HepG2 (cell line): ENCODE measurements around the gene SEMA4C. TPM values are rescaled to one million over a fixed set of nuclear protein-coding genes. Genes with fewer than 3 reads are reported as not detected.

Experiments
- CBX2 ChIP-seq, 2 experiments: fragments of 200-600 bp in 1 of 2; sonication (generic); formaldehyde crosslinking in 1 of 2; IDR thresholded peaks; 2 replicates each; pipeline versions ENCODE4 v1.7.0 to v1.8.1; 2018 to 2022; ENCODE audit warnings: low read depth in 2 of 2, low read length in 1 of 2, mild to moderate bottlenecking in 1 of 2, missing genetic modification reagents in 1 of 2
- FOXJ3 ChIP-seq: sonication (generic); formaldehyde crosslinking; IDR thresholded peaks from 2 replicates; pipeline ENCODE4 v1.4.0; 2020; ENCODE audit warnings: missing genetic modification reagents, mild to moderate bottlenecking, borderline replicate concordance
- IKZF5 ChIP-seq: IDR thresholded peaks from 2 replicates; pipeline ENCODE4 v1.6.1; 2018; ENCODE audit warnings: missing genetic modification reagents, mild to moderate bottlenecking, missing compliant biosample characterization
- LCORL ChIP-seq, 2 experiments: fragments of 450-650 bp in 1 of 2; sonication (generic) in 1 of 2; formaldehyde crosslinking in 1 of 2; IDR thresholded peaks; 2 replicates each; pipeline versions ENCODE4 v1.5.0 to v1.6.1; 2017 to 2020; ENCODE audit warnings: antibody characterized with exemption in 1 of 2, missing genetic modification reagents in 1 of 2
- NCOA1 ChIP-seq: sonication (generic); formaldehyde crosslinking; IDR thresholded peaks from 2 replicates; pipeline ENCODE4 v1.9.0; 2021; ENCODE audit warnings: missing genetic modification reagents
- NFKB2 ChIP-seq: sonication (generic); formaldehyde crosslinking; IDR thresholded peaks from 2 replicates; pipeline ENCODE4 v1.4.0; 2020; ENCODE audit warnings: missing genetic modification reagents, borderline replicate concordance
- SIN3A ChIP-seq: IDR thresholded peaks from 2 replicates; pipeline ENCODE4 v1.6.1; 2011; ENCODE audit warnings: low read depth, mild to moderate bottlenecking, control low read depth, low read length, borderline replicate concordance
- TAF1 ChIP-seq: sonication (generic); formaldehyde crosslinking; IDR thresholded peaks from 2 replicates; pipeline ENCODE4 v1.4.0; 2020; ENCODE audit warnings: missing genetic modification reagents
- ZNF205 ChIP-seq: IDR thresholded peaks from 2 replicates; pipeline ENCODE4 v1.6.1; 2018; ENCODE audit warnings: missing biosample characterization, missing genetic modification reagents
- ZNF280D ChIP-seq: sonication (generic); formaldehyde crosslinking; IDR thresholded peaks from 2 replicates; pipeline ENCODE4 v1.5.1; 2020; ENCODE audit warnings: mild to moderate bottlenecking, missing genetic modification reagents
- ZNF331 ChIP-seq: sonication (generic); formaldehyde crosslinking; IDR thresholded peaks from 2 replicates; pipeline ENCODE4 v1.4.0; 2020; ENCODE audit warnings: missing genetic modification reagents
- ZNF564 ChIP-seq: sonication (generic); formaldehyde crosslinking; IDR thresholded peaks from 2 replicates; pipeline ENCODE4 v1.8.1; 2023; ENCODE audit warnings: mild to moderate bottlenecking, missing genetic modification reagents
- polyA plus RNA-seq, 8 experiments: library from polyadenylated mRNA; depleted of rRNA in 3 of 8; stranded (reverse) in 7 of 8; unstranded in 1 of 8; fragments of >200 nt; fragmentation: Illumina TruSeq in 4 of 8; extraction: Trizol in 4 of 8; gene quantifications; 2 replicates each; pipeline versions ENCODE4 v1.2.1 to v1.2.3, GENCODE V29; 2011 to 2016; ENCODE audit warnings: low read depth in 4 of 8, missing spikeins in 1 of 8, mixed read lengths in 1 of 8; ENCODE audit not compliant: insufficient read depth in 1 of 8
- total RNA-seq, 5 experiments: library from RNA; depleted of rRNA; stranded (reverse); fragments of >200 nt; fragmentation: Illumina TruSeq; extraction: Trizol; gene quantifications; 2 replicates each; pipeline ENCODE4 v1.2.3, GENCODE V29; 2016; ENCODE audit warnings: low read depth in 1 of 5

The SEMA4C gene
- total and polyA plus RNA-seq, 2 of the 13 experiments (the other 11 are each of a cell fraction or from before 2014, with no cell fraction given) = 25.9 to 46.6 TPM

GRCh38 chr2:96815326-96816126 is 54.4 kb downstream of the SEMA4C start (continued):
- TF ChIP-seq LCORL (IDR thresholded peaks at IDR 0.05) = no peak
- TF ChIP-seq LCORL (CRISPR knock-in tag; IDR thresholded peaks at IDR 0.05) = no peak; the same call in 1 of the 2 replicates
- TF ChIP-seq SIN3A = peak; percentile 40; the same call in 1 of the 2 replicates
- TF ChIP-seq TAF1 (CRISPR knock-in tag) = peak; percentile 56; the same call in 1 of the 2 replicates
- peak; percentile 9; the same call in 1 of the 2 replicates for TF ChIP-seq NFKB2 (CRISPR knock-in tag)
- no peak for TF ChIP-seq CBX2 (IDR thresholded peaks at IDR 0.05; ENCODE audit: low read depth, low read length)
- no peak for TF ChIP-seq CBX2 (CRISPR knock-in tag; IDR thresholded peaks at IDR 0.05; ENCODE audit: low read depth)
- TF ChIP-seq NCOA1 (CRISPR knock-in tag) = no peak
- TF ChIP-seq ZNF331 = no peak
- TF ChIP-seq ZNF564 (CRISPR knock-in tag) = 0 out of 2 replicates have a peak, but pooled peaks have one; percentile 63
- TF ChIP-seq ZNF205 = no peak
- TF ChIP-seq IKZF5 (CRISPR knock-in tag) = peak; percentile 59; the same call in 1 of the 2 replicates
- no peak for TF ChIP-seq FOXJ3 (CRISPR knock-in tag)
- TF ChIP-seq ZNF280D (CRISPR knock-in tag) = no peak
